Trophoblast cell (in vitro differentiated cells and primary cell): Measurements from ENCODE around the gene EFNA5.

Experiments
- DNase-seq, 2 donors: peaks; one replicate each; pipeline ENCODE4 v3.0.0-alpha.2; 2016
- H2AFZ ChIP-seq: 2 replicates; pipeline ENCODE4 v1.6.1; 2013; ENCODE audit warnings: low read length, moderate library complexity, mild to moderate bottlenecking; ENCODE audit not compliant: insufficient read depth, poor library complexity
- H2AK5ac ChIP-seq: 2 replicates; pipeline ENCODE4 v1.6.1; 2013; ENCODE audit warnings: mild to moderate bottlenecking, low read length
- H2BK120ac ChIP-seq: 2 replicates; pipeline ENCODE4 v1.6.1; 2013; ENCODE audit warnings: low read length, mild to moderate bottlenecking, moderate library complexity; ENCODE audit not compliant: insufficient read depth, poor library complexity
- H2BK12ac ChIP-seq: 2 replicates; pipeline ENCODE4 v1.6.1; 2013; ENCODE audit warnings: mild to moderate bottlenecking, low read length, moderate library complexity
- H2BK5ac ChIP-seq: 2 replicates; pipeline ENCODE4 v1.6.1; 2013; ENCODE audit warnings: low read length, low read depth, moderate library complexity, mild to moderate bottlenecking; ENCODE audit not compliant: poor library complexity
- H3K14ac ChIP-seq: 2 replicates; pipeline ENCODE4 v1.6.1; 2013; ENCODE audit warnings: mild to moderate bottlenecking, low read length
- H3K18ac ChIP-seq: 2 replicates; pipeline ENCODE4 v1.6.1; 2013; ENCODE audit warnings: mild to moderate bottlenecking, low read length
- H3K23ac ChIP-seq: 2 replicates; pipeline ENCODE4 v1.6.1; 2013; ENCODE audit warnings: low read length
- H3K27ac ChIP-seq: 2 replicates; pipeline ENCODE4 v1.5.1; 2013; ENCODE audit warnings: low read depth, mild to moderate bottlenecking, inconsistent platforms, low read length, moderate library complexity
- H3K27me3 ChIP-seq: 2 replicates; pipeline ENCODE4 v1.6.1; 2013; ENCODE audit warnings: inconsistent platforms, mild to moderate bottlenecking, low read length, moderate library complexity; ENCODE audit not compliant: insufficient read depth
- H3K36me3 ChIP-seq, 2 experiments: 1 replicate in 1 of 2; 2 replicates in 1 of 2; pipeline ENCODE4 v1.6.1; 2013; ENCODE audit warnings: low read length in 2 of 2, mild to moderate bottlenecking in 2 of 2, moderate library complexity in 1 of 2; ENCODE audit not compliant: insufficient read depth in 2 of 2, control insufficient read depth in 1 of 2
- H3K4ac ChIP-seq: 2 replicates; pipeline ENCODE4 v1.6.1; 2013; ENCODE audit warnings: low read depth, mild to moderate bottlenecking, low read length, moderate library complexity
- H3K4me1 ChIP-seq, 2 experiments: 1 replicate in 1 of 2; 2 replicates in 1 of 2; pipeline ENCODE4 v1.6.1; 2013; ENCODE audit warnings: low read length in 2 of 2, mild to moderate bottlenecking in 2 of 2, moderate library complexity in 1 of 2; ENCODE audit not compliant: insufficient read depth in 2 of 2, control insufficient read depth in 1 of 2
- H3K4me2 ChIP-seq: 2 replicates; pipeline ENCODE4 v1.6.1; 2013; ENCODE audit warnings: inconsistent platforms, mild to moderate bottlenecking, low read length, moderate library complexity
- H3K4me3 ChIP-seq: 2 replicates; pipeline ENCODE4 v1.5.1; 2013; ENCODE audit warnings: mild to moderate bottlenecking, low read depth, low read length, inconsistent platforms
- H3K79me1 ChIP-seq: one replicate; pipeline ENCODE4 v1.6.1; 2013; ENCODE audit warnings: low read length
- H3K79me2 ChIP-seq: 2 replicates; pipeline ENCODE4 v1.6.1; 2013; ENCODE audit warnings: low read length, mild to moderate bottlenecking; ENCODE audit not compliant: control insufficient read depth, insufficient read depth, poor library complexity
- H3K9ac ChIP-seq: 2 replicates; pipeline ENCODE4 v1.6.1; 2013; ENCODE audit warnings: mild to moderate bottlenecking, low read length
- H3K9me3 ChIP-seq: 2 replicates; pipeline ENCODE4 v1.6.1; 2013; ENCODE audit warnings: low read depth, mild to moderate bottlenecking, control low read depth, inconsistent platforms, low read length; ENCODE audit not compliant: insufficient read depth
- H4K12ac ChIP-seq: 2 replicates; pipeline ENCODE4 v1.6.1; 2013; ENCODE audit warnings: low read depth, mild to moderate bottlenecking, low read length, moderate library complexity
- H4K8ac ChIP-seq: 2 replicates; pipeline ENCODE4 v1.6.1; 2013; ENCODE audit warnings: low read depth, mild to moderate bottlenecking, low read length, moderate library complexity
- H4K91ac ChIP-seq: one replicate; pipeline ENCODE4 v1.6.1; 2013; ENCODE audit warnings: low read depth, mild to moderate bottlenecking, low read length, moderate library complexity
- WGBS: extraction: QIAGEN DNeasy Blood & Tissue Kit; methylation state at CpG from one replicate; pipeline ENCODE4 v1.1.7; 2013; ENCODE audit warnings: missing lambda C conversion rate; ENCODE audit not compliant: insufficient read length, insufficient coverage; ENCODE audit errors: extremely low coverage; 5-methylcytosine and 5-hydroxymethylcytosine counted together

The EFNA5 gene

GRCh38 chr5:107418902-107419301 is 251.8 kb downstream of the EFNA5 start:
- Histone ChIP-seq H2AK5ac (no peak overlapping the region), H3K9ac (peak overlapping the region; percentile 9), H3K23ac (no peak overlapping the region), H2BK12ac (no peak overlapping the region), H3K4me3 (no peak overlapping the region), H2AFZ (no peak overlapping the region), H3K36me3 (no peaks in the 10 kb centered on the region), H4K8ac (no peak overlapping the region), H4K12ac (no peak overlapping the region), H4K91ac (no peak overlapping the region), H2BK5ac (no peak overlapping the region), H3K4me1 (peaks cover 0 to 4% of the 10 kb centered on the region in 2 experiments), H3K79me2 (no peaks in the 10 kb centered on the region), H3K27me3 (no peaks in the 10 kb centered on the region), H2BK120ac (no peak overlapping the region), H3K14ac (no peak overlapping the region), H3K9me3 (no peaks in the 10 kb centered on the region), H3K4ac (no peak overlapping the region), H3K27ac (no peak overlapping the region), H3K18ac (no peak overlapping the region), H3K79me1 (no peaks in the 10 kb centered on the region), H3K4me2 (no peak overlapping the region)
- no peak for DNase-seq
- no CpG with 5 or more reads among the region's 2 CpGs for WGBS

DNA sequence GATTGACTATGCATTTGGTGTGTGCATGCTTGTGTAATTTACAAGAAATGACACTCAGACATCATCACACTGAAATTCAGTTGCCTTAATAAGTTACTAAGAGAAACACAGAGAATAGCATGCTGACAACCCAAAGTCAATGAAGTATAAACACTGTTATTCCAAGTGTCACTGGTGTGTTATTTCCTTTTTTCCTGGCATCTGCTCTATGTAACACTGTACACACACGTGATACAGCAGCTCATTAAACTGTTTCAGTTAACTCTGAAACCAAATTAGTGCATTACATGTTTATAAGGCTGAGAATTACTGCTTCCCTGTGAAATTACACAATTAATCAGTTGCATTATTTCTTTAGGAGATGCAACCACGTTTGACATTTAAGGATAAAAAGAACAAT is 252.7 kb downstream of the EFNA5 start:
- Histone ChIP-seq H3K14ac (no peak overlapping the region), H3K18ac (no peak overlapping the region), H4K91ac (no peak overlapping the region), H3K79me2 (no peaks in the 10 kb centered on the region), H3K4ac (no peak overlapping the region), H2AK5ac (no peak overlapping the region), H3K36me3 (no peaks in the 10 kb centered on the region), H4K8ac (no peak overlapping the region), H2AFZ (no peak overlapping the region), H3K9ac (no peak overlapping the region), H3K9me3 (no peaks in the 10 kb centered on the region), H3K27ac (no peak overlapping the region), H4K12ac (no peak overlapping the region), H3K4me3 (no peak overlapping the region), H2BK120ac (no peak overlapping the region), H3K4me2 (no peak overlapping the region), H2BK5ac (no peak overlapping the region), H3K4me1 (peaks cover 0 to 4% of the 10 kb centered on the region in 2 experiments), H3K23ac (no peak overlapping the region), H3K79me1 (no peaks in the 10 kb centered on the region), H3K27me3 (no peaks in the 10 kb centered on the region), H2BK12ac (no peak overlapping the region)
- WGBS, result no CpG with 5 or more reads among the region's 2 CpGs
- DNase-seq, result no peak

GRCh38 chr5:107415762-107416161 is 255.0 kb downstream of the EFNA5 start:
- H4K8ac ChIP-seq, result no peak overlapping the region
- H2BK5ac ChIP-seq, result no peak overlapping the region
- no peaks in the 10 kb centered on the region for H3K27me3 ChIP-seq
- no CpG with 5 or more reads among the region's 1 CpG for WGBS
- no peaks in the 10 kb centered on the region for H3K9me3 ChIP-seq
- H2AFZ ChIP-seq, result no peak overlapping the region
- no peak overlapping the region for H2AK5ac ChIP-seq
- no peak overlapping the region for H3K9ac ChIP-seq
- no peak overlapping the region for H3K4me3 ChIP-seq
- no peak overlapping the region for H2BK12ac ChIP-seq
- H4K91ac ChIP-seq, result no peak overlapping the region
- no peak overlapping the region for H3K27ac ChIP-seq
- H3K23ac ChIP-seq, result no peak overlapping the region
- no peak overlapping the region for H3K14ac ChIP-seq
- H3K18ac ChIP-seq, result no peak overlapping the region
- no peak for DNase-seq
- H2BK120ac ChIP-seq, result no peak overlapping the region
- no peaks in the 10 kb centered on the region for H3K79me2 ChIP-seq
- no peak overlapping the region for H3K4ac ChIP-seq
- H4K12ac ChIP-seq, result no peak overlapping the region
- no peaks in the 10 kb centered on the region for H3K79me1 ChIP-seq
- H3K4me1 ChIP-seq, result no peaks in the 10 kb centered on the region
- H3K36me3 ChIP-seq, result no peaks in the 10 kb centered on the region
- H3K4me2 ChIP-seq, result no peak overlapping the region

DNA sequence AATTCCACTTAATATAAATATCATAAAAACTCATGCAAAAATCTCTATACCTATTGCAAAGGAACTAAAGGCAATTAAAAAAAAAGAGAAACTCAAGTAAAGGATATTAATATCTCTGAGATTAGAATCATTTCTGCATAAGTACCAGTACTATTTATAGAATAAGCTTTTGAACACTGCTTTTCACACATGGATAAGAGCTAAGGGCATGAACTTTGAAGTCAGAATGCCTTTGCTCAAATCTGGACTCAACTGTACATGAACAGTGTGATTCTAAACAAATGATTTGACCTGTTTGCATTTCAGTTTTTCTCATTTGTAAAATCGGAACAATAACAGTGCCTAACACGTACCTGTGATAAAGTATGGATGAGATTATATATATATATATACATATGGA is 255.9 kb downstream of the EFNA5 start:
- Histone ChIP-seq H2BK120ac (no peak overlapping the region), H3K9ac (no peak overlapping the region), H3K18ac (no peak overlapping the region), H4K12ac (no peak overlapping the region), H2AK5ac (no peak overlapping the region), H3K4me1 (no peaks in the 10 kb centered on the region), H3K79me1 (no peaks in the 10 kb centered on the region), H2BK12ac (no peak overlapping the region), H3K14ac (no peak overlapping the region), H3K4me3 (no peak overlapping the region), H3K23ac (no peak overlapping the region), H3K4ac (no peak overlapping the region), H3K4me2 (no peak overlapping the region), H2BK5ac (no peak overlapping the region), H3K27ac (no peak overlapping the region), H3K79me2 (no peaks in the 10 kb centered on the region), H3K9me3 (no peaks in the 10 kb centered on the region), H3K36me3 (no peaks in the 10 kb centered on the region), H2AFZ (no peak overlapping the region), H4K91ac (no peak overlapping the region), H3K27me3 (no peaks in the 10 kb centered on the region), H4K8ac (no peak overlapping the region)
- no CpG with 5 or more reads among the region's 2 CpGs for WGBS
- no peak for DNase-seq
